Aorta (tissue), 5 donors: ENCODE data around the gene DENND2A. TPM values are rescaled to one million over a fixed set of nuclear protein-coding genes. Genes with fewer than 3 reads are reported as not detected.
"Not testable (repeated sequence)": the region's sequence is repeated elsewhere in the genome, so short reads cannot be mapped to it uniquely, and the experiment has no call there.

ENCODE experiments used
- ATAC-seq: fragments of 200-7000 bp; cut with Tn5 transposase; one replicate; pipeline ENCODE4 v1.9.1; 2022; ENCODE audit warnings: moderate library complexity; ENCODE audit not compliant: low FRiP score
- DNase-seq, 2 donors: peaks; one replicate each; pipeline ENCODE4 v3.0.0-alpha.2; 2020
- H3K27ac ChIP-seq, 2 donors: one replicate each; pipeline ENCODE4 v1.5.1; 2013; ENCODE audit warnings: low read length in 2 of 2, mild to moderate bottlenecking in 2 of 2, moderate library complexity in 2 of 2, control low read depth in 1 of 2, inconsistent platforms in 1 of 2, low read depth in 1 of 2
- H3K27me3 ChIP-seq, 2 donors: one replicate each; pipeline ENCODE4 v1.6.1; 2013; ENCODE audit warnings: control low read depth in 1 of 2, low read length in 1 of 2, mild to moderate bottlenecking in 1 of 2, moderate library complexity in 1 of 2; ENCODE audit not compliant: insufficient read depth in 2 of 2, control insufficient read depth in 1 of 2
- H3K36me3 ChIP-seq, 2 donors: one replicate each; pipeline ENCODE4 v1.6.1; 2013; ENCODE audit warnings: control low read depth in 1 of 2, low read length in 1 of 2, mild to moderate bottlenecking in 1 of 2; ENCODE audit not compliant: insufficient read depth in 2 of 2, control insufficient read depth in 1 of 2
- H3K4me1 ChIP-seq, 2 donors: one replicate each; pipeline ENCODE4 v1.6.1; 2013; ENCODE audit warnings: low read length in 2 of 2, control low read depth in 1 of 2, mild to moderate bottlenecking in 1 of 2, moderate library complexity in 1 of 2; ENCODE audit not compliant: insufficient read depth in 2 of 2, control insufficient read depth in 1 of 2
- H3K4me3 ChIP-seq, 2 donors: one replicate each; pipeline ENCODE4 v1.5.1; 2013; ENCODE audit warnings: low read length in 2 of 2, control low read depth in 1 of 2, mild to moderate bottlenecking in 1 of 2
- H3K9me3 ChIP-seq: one replicate; pipeline ENCODE4 v1.6.1; 2013; ENCODE audit warnings: mild to moderate bottlenecking, low read length; ENCODE audit not compliant: control insufficient read depth
- WGBS, 2 donors: extraction: QIAGEN DNeasy Blood & Tissue Kit; methylation state at CpG; one replicate each; pipeline ENCODE4 v1.1.7; 2013; 5-methylcytosine and 5-hydroxymethylcytosine counted together
- intact Hi-C, 2 donors: fragments of 100-400 bp; cut with DNase I; formaldehyde crosslinking; loops; one replicate each; pipeline versions ENCODE4 v1.14.2 to v1.15.0; 2022
- polyA plus RNA-seq, 2 donors: library from polyadenylated mRNA; stranded (reverse); fragments of 200-250 nt; gene quantifications; one replicate each; pipeline ENCODE4 v1.2.3, GENCODE V29; 2013
- total RNA-seq, 2 donors: library from RNA; stranded (reverse); fragmentation: NEBNext Ultra II Directional; extraction: Animal tissue kit (Norgen Biotek cat#: 25700); gene quantifications; one replicate each; pipeline ENCODE4 v1.2.1, GENCODE V29; 2021
- donor health status: healthy with polysubstance abuse.
- donor health status: Bipolar disorder and iron deficiency.
- donor health status: DM: no; HTN: no; CAD: no.
- donor health status: DM: no; HTN: no; CAD: no.
- donor health status: DM: yes; HTN: yes; CAD: no.

Gene DENND2A
- total and polyA plus RNA-seq, 4 donors, result 1.4 to 19.2 (median 3.8) TPM

- ATAC-seq, H3K27me3 ChIP-seq, H3K4me3 ChIP-seq, H3K36me3 ChIP-seq, DNase-seq, intact Hi-C loops, H3K9me3 ChIP-seq, H3K27ac ChIP-seq, H3K4me1 ChIP-seq: not testable (repeated sequence)
- WGBS, 2 donors, result 84 to 96% methylated on average over 6 of the region's 6 CpGs
These were observed 74.4 kb downstream of the DENND2A start for GRCh38 chr7:140566186-140566585.

GRCh38 chr7:140565761-140566160 lies 74.9 kb downstream of the DENND2A start:
- DNase-seq, H3K36me3 ChIP-seq, H3K4me1 ChIP-seq, H3K27me3 ChIP-seq, intact Hi-C loops, ATAC-seq, H3K9me3 ChIP-seq, H3K27ac ChIP-seq, H3K4me3 ChIP-seq: not testable (repeated sequence)
- WGBS, 2 donors, result 94 to 95% methylated on average over 5 of the region's 5 CpGs

GRCh38 chr7:140564643-140565042 lies 76.0 kb downstream of the DENND2A start:
- Histone ChIP-seq H3K27ac (no peak overlapping the region), H3K4me3 (no peak overlapping the region), H3K4me1 (peaks cover 0 to 4% of the 10 kb centered on the region in 2 donors), H3K36me3 (no peaks in the 10 kb centered on the region), H3K9me3 (no peaks in the 10 kb centered on the region), H3K27me3 (no peaks in the 10 kb centered on the region)
- no peak for ATAC-seq
- intact Hi-C loops, result no loop called here
- 90 to 95% methylated on average over 4 of the region's 4 CpGs for WGBS, 2 donors
- DNase-seq, result no peak

DNA sequence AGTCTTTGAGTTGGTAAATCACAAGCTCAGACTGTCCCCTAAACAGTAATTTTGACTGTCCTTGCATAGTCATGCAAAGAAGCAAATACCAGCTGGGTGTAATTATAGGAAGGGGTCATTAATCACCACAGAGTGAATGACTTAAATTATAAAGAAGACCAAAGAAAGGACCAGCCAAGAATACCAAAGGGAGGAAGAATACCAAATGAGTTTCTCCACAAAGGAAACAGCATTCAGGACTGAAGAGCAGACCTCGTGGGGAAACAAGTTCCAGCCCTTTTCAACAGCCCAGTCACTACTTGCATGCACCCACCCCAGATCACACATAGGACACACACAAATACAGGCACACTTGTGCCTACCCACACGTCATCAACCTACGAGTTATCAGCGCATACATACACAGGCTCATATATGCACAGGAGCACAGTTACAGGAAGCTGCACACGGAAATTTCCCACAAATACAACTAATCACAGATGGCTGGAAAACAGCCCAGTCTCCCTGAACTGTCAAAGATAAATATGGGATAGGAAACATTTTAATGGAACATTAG lies 77.6 kb downstream of the DENND2A start:
- H3K4me1 ChIP-seq, result peaks cover 0 to 4% of the 10 kb centered on the region in 2 donors
- no peak for ATAC-seq
- H3K27ac ChIP-seq, result no peak overlapping the region
- no peak overlapping the region for H3K4me3 ChIP-seq
- H3K9me3 ChIP-seq, result no peaks in the 10 kb centered on the region
- H3K27me3 ChIP-seq, result no peaks in the 10 kb centered on the region
- DNase-seq, result no peak
- no peaks in the 10 kb centered on the region for H3K36me3 ChIP-seq
- intact Hi-C loops, result no loop called here
- WGBS, 2 donors, result 72 to 74% methylated on average over 5 of the region's 5 CpGs

DNA sequence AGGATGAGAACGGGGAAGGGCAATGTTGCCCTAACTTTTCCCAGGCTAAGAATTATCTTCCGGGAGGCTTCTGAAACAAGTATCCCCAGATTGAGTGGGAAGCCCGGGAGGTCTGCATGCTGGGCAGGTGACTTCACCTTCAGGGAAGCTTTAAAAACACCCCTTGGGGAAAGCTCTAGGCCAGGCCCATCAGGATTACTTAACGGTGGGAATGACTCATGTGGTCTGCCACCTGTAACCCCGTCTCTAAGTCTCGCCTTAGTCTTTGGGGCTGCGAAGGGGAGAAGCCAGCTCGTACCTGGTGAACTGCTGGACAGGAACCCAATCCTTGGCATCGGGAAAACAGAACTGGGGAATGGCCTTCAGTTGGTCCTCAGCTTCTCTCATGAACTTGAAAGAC lies 81.2 kb downstream of the DENND2A start:
- Histone ChIP-seq H3K4me1 (no peaks in the 10 kb centered on the region), H3K4me3 (no peak overlapping the region), H3K27ac (no peak overlapping the region), H3K9me3 (no peaks in the 10 kb centered on the region), H3K36me3 (no peaks in the 10 kb centered on the region), H3K27me3 (no peaks in the 10 kb centered on the region)
- DNase-seq (no peak), ATAC-seq (no peak)
- intact Hi-C loops, result no loop called here
- 90 to 92% methylated on average over 9 of the region's 9 CpGs for WGBS, 2 donors

DNA sequence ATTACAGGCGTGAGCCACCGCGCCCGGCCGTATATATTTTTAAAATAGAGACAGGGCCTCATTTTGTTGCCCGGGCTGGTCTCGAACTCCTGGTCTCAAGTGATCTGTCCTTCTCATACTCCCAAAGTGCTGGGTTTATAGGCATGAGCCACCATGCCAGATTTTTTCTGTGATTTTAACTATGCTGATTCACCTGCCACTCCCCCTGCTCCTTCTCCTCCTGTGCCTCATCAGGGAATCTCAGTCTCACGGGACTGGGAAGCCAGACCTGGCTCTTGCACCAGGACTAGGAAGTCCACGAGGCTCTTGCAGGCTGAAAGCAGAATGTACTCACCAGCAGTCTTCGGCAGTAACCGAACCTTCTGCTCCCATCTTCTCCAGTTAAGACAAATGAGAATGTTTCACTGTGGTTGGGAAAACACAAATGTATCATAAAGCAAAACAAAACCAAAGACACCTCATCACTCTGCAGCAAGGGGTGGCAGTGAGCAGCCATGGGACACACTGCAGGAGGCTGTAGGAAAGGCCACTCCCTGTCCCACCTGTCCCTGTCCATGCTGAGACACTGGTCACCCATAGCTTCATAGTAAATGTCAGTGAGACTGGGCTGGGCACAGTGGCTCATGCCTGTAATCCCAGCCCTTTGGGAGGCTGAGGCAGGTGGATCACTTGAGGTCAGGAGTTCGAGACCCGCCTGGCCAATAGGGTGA lies 82.6 kb downstream of the DENND2A start:
- Histone ChIP-seq H3K27ac (no peak overlapping the region), H3K4me3 (no peak overlapping the region), H3K36me3 (no peaks in the 10 kb centered on the region), H3K4me1 (no peaks in the 10 kb centered on the region), H3K27me3 (no peaks in the 10 kb centered on the region), H3K9me3 (no peaks in the 10 kb centered on the region)
- DNase-seq, result no peak
- WGBS, 2 donors, result 93 to 96% methylated on average over 13 of the region's 13 CpGs
- no peak for ATAC-seq
- intact Hi-C loops, result no loop called here

DNA sequence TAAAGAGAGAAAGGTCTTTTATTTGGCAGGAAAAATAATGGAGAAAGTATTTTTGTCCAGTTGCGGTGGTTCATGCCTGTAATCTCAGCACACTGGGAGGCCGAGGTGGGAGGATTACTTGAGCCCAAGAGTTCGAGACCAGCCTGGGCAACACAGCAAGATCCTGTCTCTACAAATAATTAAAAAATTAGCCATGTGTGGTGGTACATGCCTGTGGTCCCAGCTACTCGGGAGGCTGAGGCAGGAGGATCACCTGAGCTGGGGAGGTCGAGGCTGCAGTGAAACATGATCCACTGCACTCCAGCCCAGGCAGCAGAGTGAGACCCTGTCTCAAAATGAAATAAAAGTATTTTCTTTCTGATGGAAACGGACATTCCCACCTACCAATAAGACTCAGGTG lies 83.5 kb downstream of the DENND2A start:
- Histone ChIP-seq H3K4me1 (no peaks in the 10 kb centered on the region), H3K9me3 (no peaks in the 10 kb centered on the region), H3K36me3 (no peaks in the 10 kb centered on the region), H3K27me3 (no peaks in the 10 kb centered on the region), H3K4me3 (no peak overlapping the region), H3K27ac (no peak overlapping the region)
- intact Hi-C loops, result no loop called here
- 96% methylated on average over 6 of the region's 6 CpGs for WGBS, 2 donors
- DNase-seq (no peak), ATAC-seq (no peak)

DNA sequence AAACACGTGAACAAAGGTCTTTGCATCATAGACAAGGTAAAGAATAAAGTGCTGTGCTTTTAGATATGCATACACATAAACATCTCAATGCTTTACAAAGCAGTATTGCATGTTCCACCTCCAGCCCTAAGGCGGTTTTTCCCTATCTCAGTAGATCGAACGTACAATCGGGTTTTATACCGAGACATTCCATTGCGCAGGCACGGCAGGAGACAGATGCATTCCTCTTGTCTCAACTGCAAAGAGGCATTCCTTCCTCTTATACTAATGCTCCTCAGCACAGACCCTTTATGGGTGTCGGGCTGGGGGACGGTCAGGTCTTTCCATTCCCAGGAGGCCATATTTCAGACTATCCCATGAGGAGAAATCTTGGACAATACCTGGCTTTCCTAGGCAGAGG lies 87.4 kb downstream of the DENND2A start:
- intact Hi-C loops, H3K27ac ChIP-seq: not testable (repeated sequence)
- WGBS, 2 donors, result 84 to 85% methylated on average over 10 of the region's 10 CpGs

DNA sequence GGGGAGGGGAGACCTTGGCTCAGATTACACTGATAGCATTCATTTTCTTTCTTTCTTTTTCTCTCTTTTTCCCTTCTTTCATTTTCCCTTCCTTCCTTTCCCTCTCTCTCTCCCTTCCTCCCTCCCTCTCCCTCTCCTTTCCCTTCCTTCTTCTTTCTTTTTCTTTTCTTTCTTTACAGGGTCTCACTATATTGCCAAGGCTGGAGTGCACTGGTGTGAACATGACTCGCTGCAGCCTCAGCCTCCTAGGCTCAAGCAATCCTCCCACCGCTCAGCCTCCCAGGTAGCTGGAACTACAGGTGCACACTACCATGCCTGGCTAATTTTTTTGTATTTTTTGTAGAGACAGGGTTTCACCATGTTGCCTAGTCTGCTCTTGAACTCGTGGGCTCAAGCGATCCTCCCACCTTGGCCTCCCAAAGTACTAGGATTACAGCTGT lies 88.4 kb downstream of the DENND2A start:
- WGBS, 2 donors, result 93 to 96% methylated on average over 4 of the region's 4 CpGs
- Histone ChIP-seq H3K4me1 (no peaks in the 10 kb centered on the region), H3K4me3 (no peak overlapping the region), H3K9me3 (no peaks in the 10 kb centered on the region), H3K27me3 (no peaks in the 10 kb centered on the region), H3K27ac (no peak overlapping the region), H3K36me3 (no peaks in the 10 kb centered on the region)
- DNase-seq, result no peak
- intact Hi-C loops, result no loop called here
- ATAC-seq, result no peak

More for the DNA sequence above, 87.4 kb downstream of the DENND2A start:
- H3K36me3 ChIP-seq, H3K4me1 ChIP-seq, H3K27me3 ChIP-seq, H3K9me3 ChIP-seq, H3K4me3 ChIP-seq, ATAC-seq, DNase-seq: not testable (repeated sequence)
